Naive thymus-derived CD4-positive, alpha-beta T cell (primary cell): ENCODE data around the gene LRIG2. TPM values are rescaled to one million over a fixed set of nuclear protein-coding genes. Genes with fewer than 3 reads are reported as not detected.

Source experiments
- ATAC-seq: fragments of 150-1000 bp; cut with Tn5 transposase; 2 replicates; pipeline ENCODE4 v1.10.0; 2021; ENCODE audit warnings: mild to moderate bottlenecking, moderate library complexity
- CTCF ChIA-PET: fragments of 350-600 bp; sonication (Branson Sonifier 250); formaldehyde crosslinking; loops from one replicate; lab custom pipeline; 2021; ENCODE audit warnings: antibody characterized with exemption; lab: Charles Lee
- POLR2A ChIA-PET: fragments of 350-600 bp; sonication (Branson Sonifier 250); formaldehyde crosslinking; loops from one replicate; lab custom pipeline; 2021; ENCODE audit warnings: antibody characterized with exemption, inconsistent platforms; lab: Charles Lee
- DNase-seq, 9 donors: peaks; one replicate each; pipeline versions ENCODE4 v3.0.0 to v3.0.0-alpha.2; 2020 to 2022; ENCODE audit warnings: mixed read lengths in 1 of 9
- H3K27ac ChIP-seq: one replicate; pipeline ENCODE4 v1.7.0; 2013; ENCODE audit warnings: mild to moderate bottlenecking, low read depth, low read length, moderate library complexity
- H3K27me3 ChIP-seq, 2 donors: one replicate each; pipeline ENCODE4 v1.7.0; 2013; ENCODE audit warnings: low read length in 2 of 2, mild to moderate bottlenecking in 2 of 2, moderate library complexity in 2 of 2; ENCODE audit not compliant: control insufficient read depth in 2 of 2, insufficient read depth in 2 of 2
- H3K36me3 ChIP-seq, 3 experiments: 1 replicate in 2 of 3; 2 replicates in 1 of 3; pipeline ENCODE4 v1.7.0; 2013; ENCODE audit warnings: low read length in 3 of 3, mild to moderate bottlenecking in 3 of 3, moderate library complexity in 1 of 3; ENCODE audit not compliant: insufficient read depth in 3 of 3, control insufficient read depth in 2 of 3
- H3K4me1 ChIP-seq, 2 donors: one replicate each; pipeline ENCODE4 v1.7.0; 2013; ENCODE audit warnings: low read length in 2 of 2, mild to moderate bottlenecking in 2 of 2, moderate library complexity in 1 of 2; ENCODE audit not compliant: control insufficient read depth in 2 of 2, insufficient read depth in 2 of 2
- H3K4me3 ChIP-seq: 2 replicates; pipeline ENCODE4 v1.7.0; 2013; ENCODE audit warnings: mild to moderate bottlenecking, low read length
- H3K9me3 ChIP-seq, 3 experiments: 1 replicate in 2 of 3; 2 replicates in 1 of 3; pipeline ENCODE4 v1.7.0; 2013; ENCODE audit warnings: low read length in 3 of 3; ENCODE audit not compliant: control insufficient read depth in 2 of 3
- H3K27ac Mint-ChIP-seq, 9 donors: one replicate each; pipeline ENCODE4 v1.8.0; 2020 to 2022; ENCODE audit warnings: mixed read lengths in 9 of 9, mild to moderate bottlenecking in 8 of 9, moderate library complexity in 5 of 9, inconsistent platforms in 2 of 9
- H3K27me3 Mint-ChIP-seq, 5 donors: one replicate each; pipeline ENCODE4 v1.8.0; 2021 to 2022; ENCODE audit warnings: mixed read lengths in 5 of 5, mild to moderate bottlenecking in 1 of 5
- H3K36me3 Mint-ChIP-seq, 5 donors: one replicate each; pipeline ENCODE4 v1.8.0; 2020 to 2022; ENCODE audit warnings: mixed read lengths in 5 of 5, mild to moderate bottlenecking in 3 of 5, inconsistent platforms in 1 of 5
- H3K4me1 Mint-ChIP-seq, 7 donors: one replicate each; pipeline ENCODE4 v1.8.0; 2020 to 2022; ENCODE audit warnings: mixed read lengths in 7 of 7, mild to moderate bottlenecking in 3 of 7, inconsistent platforms in 1 of 7
- H3K4me3 Mint-ChIP-seq, 10 donors: one replicate each; pipeline ENCODE4 v1.8.0; 2020 to 2022; ENCODE audit warnings: mild to moderate bottlenecking in 10 of 10, mixed read lengths in 10 of 10, moderate library complexity in 6 of 10, inconsistent platforms in 2 of 10
- H3K9me3 Mint-ChIP-seq, 11 donors: one replicate each; pipeline ENCODE4 v1.8.0; 2020 to 2022; ENCODE audit warnings: mixed read lengths in 11 of 11, mild to moderate bottlenecking in 4 of 11, inconsistent platforms in 1 of 11, moderate library complexity in 1 of 11
- intact Hi-C, 2 donors: fragments of 100-400 bp; cut with micrococcal nuclease; formaldehyde crosslinking; loops; one replicate each; pipeline ENCODE4 v1.15.1; 2023
- polyA plus RNA-seq, 2 donors: library from polyadenylated mRNA; unstranded; fragments of 300-500 nt; fragmentation: Illumina TruSeq; gene quantifications; one replicate each; pipeline ENCODE4 v1.2.3, GENCODE V29; 2021
- total RNA-seq, 6 experiments: library from RNA in 5 of 6; stranded (reverse) in 5 of 6; gene quantifications; 1 replicate in 5 of 6; 2 replicates in 1 of 6; pipeline ENCODE4 v1.2.3 and lab custom pipeline; 2021 to 2026

Gene LRIG2
- total and polyA plus RNA-seq, 7 experiments from 2014 or later: 2.7 to 27.0 (median 19.0) TPM

DNA sequence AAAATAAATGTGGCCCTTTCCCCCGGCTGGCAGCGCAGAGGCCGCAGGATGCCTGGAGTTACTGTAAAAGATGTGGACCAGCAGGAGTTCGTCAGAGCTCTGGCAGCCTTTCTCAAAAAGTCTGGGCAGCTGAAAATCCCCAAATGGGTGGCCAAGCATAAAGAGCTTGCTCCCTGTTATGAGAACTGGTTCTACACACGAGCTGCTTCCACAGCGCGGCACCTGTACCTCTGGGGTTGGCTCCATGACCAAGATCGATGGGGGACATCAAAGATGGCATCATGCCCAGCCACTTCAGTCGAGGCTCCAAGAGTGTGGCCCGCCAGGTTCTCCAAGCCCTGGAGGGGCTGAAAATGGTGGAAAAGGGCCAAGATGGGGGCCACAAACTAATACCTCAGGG is 95.9 kb downstream of the LRIG2 start:
- no peak for ATAC-seq
- H3K36me3 ChIP-seq: no peaks in the 10 kb centered on the region
- no peaks in the 10 kb centered on the region for H3K27me3 ChIP-seq
- POLR2A ChIA-PET: no interaction called here
- intact Hi-C loops: no loop called here
- H3K4me1 ChIP-seq: no peaks in the 10 kb centered on the region
- H3K27ac ChIP-seq: no peak overlapping the region
- Mint-ChIP-seq H3K9me3 (peaks cover 5 to 35% (median 13%) of the 10 kb centered on the region in 11 donors), H3K36me3 (peaks cover 0 to 15% (median 0%) of the 10 kb centered on the region in 5 donors), H3K27me3 (peaks cover 3 to 35% (median 23%) of the 10 kb centered on the region in 5 donors), H3K27ac (no peak overlapping the region), H3K4me3 (no peak overlapping the region), H3K4me1 (no peaks in the 10 kb centered on the region)
- CTCF ChIA-PET: no interaction called here
- H3K4me3 ChIP-seq: no peak overlapping the region
- DNase-seq: no peak
- peaks cover 0 to 9% (median 0%) of the 10 kb centered on the region in 3 experiments for H3K9me3 ChIP-seq

GRCh38 chr1:113169591-113169990 is 96.6 kb downstream of the LRIG2 start:
- CTCF ChIA-PET: no interaction called here
- POLR2A ChIA-PET: no interaction called here

DNA sequence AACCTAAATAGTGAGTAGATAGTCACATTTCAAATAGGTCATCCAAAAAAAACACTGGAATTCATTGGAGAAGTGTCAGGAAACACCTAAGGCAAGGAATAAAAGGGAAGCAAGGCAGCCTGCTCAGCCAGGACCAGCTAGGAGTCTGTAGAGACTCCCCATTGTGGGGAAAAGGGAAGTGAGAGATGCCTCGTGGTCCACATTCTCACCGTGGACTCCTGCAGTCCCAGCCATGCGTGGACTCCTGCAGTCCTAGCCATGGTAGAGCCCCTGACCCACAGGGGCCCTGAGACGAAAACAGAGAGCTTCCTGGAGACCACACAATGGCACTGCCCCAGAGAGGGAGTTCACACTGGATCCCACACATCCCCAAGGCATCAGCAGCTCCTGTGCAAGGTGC is 97.5 kb downstream of the LRIG2 start:
- no peak overlapping the region for H3K4me3 Mint-ChIP-seq
- DNase-seq (no peak), ATAC-seq (no peak)
- Histone ChIP-seq H3K36me3 (no peaks in the 10 kb centered on the region), H3K4me1 (no peaks in the 10 kb centered on the region), H3K9me3 (peaks cover 0 to 9% (median 0%) of the 10 kb centered on the region in 3 experiments), H3K27ac (no peak overlapping the region), H3K27me3 (no peaks in the 10 kb centered on the region), H3K4me3 (no peak overlapping the region)
- peaks cover 0 to 15% (median 0%) of the 10 kb centered on the region in 5 donors for H3K36me3 Mint-ChIP-seq
- no peak overlapping the region for H3K27ac Mint-ChIP-seq
- CTCF ChIA-PET: no interaction called here
- no peaks in the 10 kb centered on the region for H3K4me1 Mint-ChIP-seq
- H3K27me3 Mint-ChIP-seq: peaks cover 7 to 39% (median 21%) of the 10 kb centered on the region in 5 donors
- intact Hi-C loops: no loop called here
- POLR2A ChIA-PET: no interaction called here
- peaks cover 5 to 40% (median 13%) of the 10 kb centered on the region in 11 donors for H3K9me3 Mint-ChIP-seq

More at GRCh38 chr1:113169591-113169990, 96.6 kb downstream of the LRIG2 start:
- Histone ChIP-seq H3K4me3 (no peak overlapping the region), H3K36me3 (no peaks in the 10 kb centered on the region), H3K27me3 (no peaks in the 10 kb centered on the region), H3K9me3 (peaks cover 0 to 9% (median 0%) of the 10 kb centered on the region in 3 experiments), H3K27ac (no peak overlapping the region), H3K4me1 (no peaks in the 10 kb centered on the region)
- no peak for DNase-seq
- H3K36me3 Mint-ChIP-seq: peaks cover 0 to 15% (median 0%) of the 10 kb centered on the region in 5 donors
- no peak overlapping the region for H3K4me3 Mint-ChIP-seq
- H3K4me1 Mint-ChIP-seq: no peaks in the 10 kb centered on the region
- H3K27me3 Mint-ChIP-seq: peaks cover 7 to 37% (median 22%) of the 10 kb centered on the region in 5 donors
- H3K9me3 Mint-ChIP-seq: peaks cover 5 to 40% (median 13%) of the 10 kb centered on the region in 11 donors
- intact Hi-C loops: no loop called here
- no peak for ATAC-seq
- H3K27ac Mint-ChIP-seq: no peak overlapping the region

DNA sequence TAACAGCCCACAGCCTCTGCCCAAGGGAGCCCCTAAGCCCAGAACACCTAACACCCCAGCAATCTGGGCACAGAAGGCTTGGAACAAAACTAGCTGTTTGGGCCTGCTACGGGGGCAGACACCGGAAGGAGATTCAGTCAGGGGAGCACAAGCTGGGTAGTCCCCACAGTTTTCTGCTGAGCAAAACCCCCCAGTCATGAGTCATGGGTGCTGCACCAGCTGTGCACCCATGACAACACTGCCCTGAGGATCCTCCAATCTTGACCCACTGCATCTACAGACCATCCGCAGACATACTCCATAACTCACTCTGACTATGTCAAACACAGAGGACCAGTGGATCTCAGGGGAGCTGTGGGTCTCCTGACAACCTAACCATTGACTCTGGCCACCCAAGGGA is 105.1 kb downstream of the LRIG2 start:
- H3K36me3 ChIP-seq: no peaks in the 10 kb centered on the region
- Mint-ChIP-seq H3K4me3 (no peak overlapping the region), H3K27me3 (peaks cover 37 to 48% (median 42%) of the 10 kb centered on the region in 5 donors), H3K9me3 (peaks cover 0 to 26% (median 6%) of the 10 kb centered on the region in 11 donors), H3K27ac (no peak overlapping the region), H3K4me1 (no peaks in the 10 kb centered on the region), H3K36me3 (peaks cover 0 to 5% (median 0%) of the 10 kb centered on the region in 5 donors)
- DNase-seq (no peak), ATAC-seq (no peak)
- H3K4me3 ChIP-seq: no peak overlapping the region
- no peaks in the 10 kb centered on the region for H3K27me3 ChIP-seq
- no peak overlapping the region for H3K27ac ChIP-seq
- ChIA-PET POLR2A (no interaction called here), CTCF (no interaction called here)
- no peaks in the 10 kb centered on the region for H3K9me3 ChIP-seq
- intact Hi-C loops: no loop called here
- no peaks in the 10 kb centered on the region for H3K4me1 ChIP-seq

GRCh38 chr1:113178522-113178921 is 105.5 kb downstream of the LRIG2 start:
- no peak for ATAC-seq
- no peak overlapping the region for H3K4me3 Mint-ChIP-seq

More at GRCh38 chr1:113178522-113178921, 105.5 kb downstream of the LRIG2 start:
- Histone ChIP-seq H3K36me3 (no peaks in the 10 kb centered on the region), H3K9me3 (no peaks in the 10 kb centered on the region), H3K27me3 (no peaks in the 10 kb centered on the region), H3K4me1 (no peaks in the 10 kb centered on the region), H3K27ac (no peak overlapping the region), H3K4me3 (no peak overlapping the region)
- intact Hi-C loops: no loop called here
- peaks cover 0 to 22% (median 6%) of the 10 kb centered on the region in 11 donors for H3K9me3 Mint-ChIP-seq
- H3K4me1 Mint-ChIP-seq: no peaks in the 10 kb centered on the region
- CTCF ChIA-PET: no interaction called here
- peaks cover 0 to 1% (median 0%) of the 10 kb centered on the region in 5 donors for H3K36me3 Mint-ChIP-seq
- H3K27ac Mint-ChIP-seq: no peak overlapping the region
- peaks cover 36 to 51% (median 41%) of the 10 kb centered on the region in 5 donors for H3K27me3 Mint-ChIP-seq
- POLR2A ChIA-PET: no interaction called here
- no peak for DNase-seq

Other genes with a start within 250 kb of the LRIG2 start
- gene SLC16A1, start 117.0 kb upstream of the LRIG2 start, total RNA-seq: 10 to 100 TPM; 10.1 to 43.6 (median 19.1) TPM
- 1 to 10 TPM; 8.7 to 9.4 TPM for gene SLC16A1, start 117.0 kb upstream of the LRIG2 start, polyA plus RNA-seq